ENCODE results near the gene ODF4. TPM values are rescaled to one million over a fixed set of nuclear protein-coding genes. Genes with fewer than 3 reads are reported as not detected.
"Not testable (repeated sequence)": the region's sequence is repeated elsewhere in the genome, so short reads cannot be mapped to it uniquely, and the experiment has no call there.

ODF4 gene
- total and polyA plus RNA-seq, 2 experiments from 2014 or later, result not detected

GRCh38 chr17:8369944-8370343 lies 30.3 kb downstream of the ODF4 start:
- DNase-seq, result no peak
- Histone ChIP-seq H2AFZ (no peak overlapping the region), H3K79me2 (ENCODE audit: insufficient read depth) (peaks cover under 1% of the 10 kb centered on the region; the same call in 1 of the 2 replicates), H3K27ac (no peak overlapping the region), H3K36me3 (ENCODE audit: low read depth) (peaks cover 12% of the 10 kb centered on the region; the same call in 1 of the 2 replicates), H3K27me3 (replicated peaks; ENCODE audit: insufficient read depth) (no peaks in the 10 kb centered on the region), H3K4me1 (ENCODE audit: insufficient read depth) (peaks cover 18% of the 10 kb centered on the region), H3K4me3 (no peak overlapping the region), H3F3A (ENCODE audit: insufficient read depth) (peaks cover 19% of the 10 kb centered on the region; the same call in 1 of the 2 replicates), H3K9me3 (ENCODE audit: low read depth) (no peaks in the 10 kb centered on the region), H3K9me2 (ENCODE audit: insufficient read depth) (no peaks in the 10 kb centered on the region), H4K20me1 (ENCODE audit: insufficient read depth) (no peaks in the 10 kb centered on the region), H3K9ac (no peak overlapping the region), H3K4me2 (ENCODE audit: unreplicated experiment) (no peak overlapping the region)
- TF ChIP-seq EZH2phosphoT487 (IDR thresholded peaks at IDR 0.05; ENCODE audit: insufficient read depth, low read depth) (no peak), EZH2 (IDR thresholded peaks at IDR 0.05; ENCODE audit: insufficient read depth, poor library complexity, severe bottlenecking) (no peak)
- in situ Hi-C loops (cut with MboI), result no loop called here
- 97 to 98% methylated on average over 8 of the region's 8 CpGs for WGBS, 2 experiments (ENCODE audit: low coverage in 1 of 2, low lambda C conversion rate in 2 of 2, missing lambda C conversion rate in 2 of 2)

GRCh38 chr17:8371786-8372185 lies 32.1 kb downstream of the ODF4 start:
- peaks cover 9% of the 10 kb centered on the region for H3K4me1 ChIP-seq (ENCODE audit: insufficient read depth)
- no peak overlapping the region for H3K4me3 ChIP-seq
- no peaks in the 10 kb centered on the region for H4K20me1 ChIP-seq (ENCODE audit: insufficient read depth)
- H3K27me3 ChIP-seq (replicated peaks; ENCODE audit: insufficient read depth), result no peaks in the 10 kb centered on the region
- no peak overlapping the region for H3K4me2 ChIP-seq (ENCODE audit: unreplicated experiment)
- 79 to 86% methylated on average over 4 of the region's 4 CpGs for WGBS, 2 experiments (ENCODE audit: low coverage in 1 of 2, low lambda C conversion rate in 2 of 2, missing lambda C conversion rate in 2 of 2)
- H3K9ac ChIP-seq, result no peak overlapping the region
- no peak overlapping the region for H3K27ac ChIP-seq
- no peak for DNase-seq
- TF ChIP-seq EZH2 (IDR thresholded peaks at IDR 0.05; ENCODE audit: insufficient read depth, poor library complexity, severe bottlenecking) (no peak), EZH2phosphoT487 (IDR thresholded peaks at IDR 0.05; ENCODE audit: insufficient read depth, low read depth) (no peak)
- H3K9me2 ChIP-seq (ENCODE audit: insufficient read depth), result no peaks in the 10 kb centered on the region
- no peak overlapping the region for H2AFZ ChIP-seq
- no peaks in the 10 kb centered on the region for H3K9me3 ChIP-seq (ENCODE audit: low read depth)
- peaks cover 5% of the 10 kb centered on the region; the same call in 1 of the 2 replicates for H3K79me2 ChIP-seq (ENCODE audit: insufficient read depth)
- in situ Hi-C loops (cut with MboI), result no loop called here
- H3K36me3 ChIP-seq (ENCODE audit: low read depth), result peaks cover 12% of the 10 kb centered on the region; the same call in 1 of the 2 replicates
- peaks cover 4% of the 10 kb centered on the region for H3F3A ChIP-seq (ENCODE audit: insufficient read depth)

GRCh38 chr17:8372422-8372821 lies 32.8 kb downstream of the ODF4 start:
- no peak overlapping the region for H2AFZ ChIP-seq
- H3K9me3 ChIP-seq (ENCODE audit: low read depth), result no peaks in the 10 kb centered on the region
- peaks cover 18% of the 10 kb centered on the region for H3K36me3 ChIP-seq (ENCODE audit: low read depth)
- no peak overlapping the region for H3K27ac ChIP-seq
- no peaks in the 10 kb centered on the region for H3K27me3 ChIP-seq (replicated peaks; ENCODE audit: insufficient read depth)
- H3K4me1 ChIP-seq (ENCODE audit: insufficient read depth), result peaks cover 8% of the 10 kb centered on the region; the same call in 1 of the 2 replicates
- H3K9me2 ChIP-seq (ENCODE audit: insufficient read depth), result no peaks in the 10 kb centered on the region
- in situ Hi-C loops (cut with MboI), result no loop called here
- H3K9ac ChIP-seq, result no peak overlapping the region
- no peak for TF ChIP-seq EZH2phosphoT487 (IDR thresholded peaks at IDR 0.05; ENCODE audit: insufficient read depth, low read depth)
- no peak for TF ChIP-seq EZH2 (IDR thresholded peaks at IDR 0.05; ENCODE audit: insufficient read depth, poor library complexity, severe bottlenecking)
- H4K20me1 ChIP-seq (ENCODE audit: insufficient read depth), result no peaks in the 10 kb centered on the region
- H3K79me2 ChIP-seq (ENCODE audit: insufficient read depth), result peaks cover 5% of the 10 kb centered on the region; the same call in 1 of the 2 replicates
- no peak overlapping the region for H3K4me2 ChIP-seq (ENCODE audit: unreplicated experiment)
- peaks cover 8% of the 10 kb centered on the region for H3F3A ChIP-seq (ENCODE audit: insufficient read depth)
- no peak for DNase-seq
- 75 to 82% methylated on average over 7 of the region's 7 CpGs for WGBS, 2 experiments (ENCODE audit: low coverage in 1 of 2, low lambda C conversion rate in 2 of 2, missing lambda C conversion rate in 2 of 2)
- H3K4me3 ChIP-seq, result no peak overlapping the region

- in situ Hi-C loops (cut with MboI); H3K79me2 ChIP-seq (ENCODE audit: insufficient read depth); H3K9ac ChIP-seq; H3K9me2 ChIP-seq (ENCODE audit: insufficient read depth); H3K4me3 ChIP-seq; H4K20me1 ChIP-seq (ENCODE audit: insufficient read depth); H3K27me3 ChIP-seq (replicated peaks; ENCODE audit: insufficient read depth); H3K27ac ChIP-seq; H3K4me1 ChIP-seq (ENCODE audit: insufficient read depth); H2AFZ ChIP-seq; H3K9me3 ChIP-seq (ENCODE audit: low read depth); H3K4me2 ChIP-seq (ENCODE audit: unreplicated experiment); DNase-seq: not testable (repeated sequence)
- WGBS, 2 experiments (ENCODE audit: low coverage in 1 of 2, low lambda C conversion rate in 2 of 2, missing lambda C conversion rate in 2 of 2), result 91 to 95% methylated on average over 7 to 20 of the region's 26 CpGs
- Histone ChIP-seq H3F3A (ENCODE audit: insufficient read depth) (peaks cover 22% of the 10 kb centered on the region), H3K36me3 (ENCODE audit: low read depth) (peaks cover 32% of the 10 kb centered on the region)
Observed at GRCh38 chr17:8373856-8374255, 34.2 kb downstream of the ODF4 start.

All from GM23248 (cell line).